ENCODE measurements around the gene KISS1R. TPM values are rescaled to one million over a fixed set of nuclear protein-coding genes. Genes with fewer than 3 reads are reported as not detected.

KISS1R gene
- total and polyA plus RNA-seq, 8 donors: 0.11 to 0.23 (median 0.15) TPM; not detected in 5

- intact Hi-C loops (cut with DNase I): no loop called here
- ATAC-seq: no peak
These were observed 28.5 kb downstream of the KISS1R start for GRCh38 chr19:945401-946252.

GRCh38 chr19:947090-947706, 30.1 kb downstream of the KISS1R start:
- peaks cover 0 to 31% of the 10 kb centered on the region in 2 donors for H3K4me1 ChIP-seq
- peak overlapping the region in 1 of 2 donors; percentile 33 for H3K27ac ChIP-seq
- ATAC-seq (no peak), DNase-seq (no peak)
- peaks cover 0 to 12% of the 10 kb centered on the region in 2 donors for H3K36me3 ChIP-seq
- no peak overlapping the region for H3K4me3 ChIP-seq
- H3K9me3 ChIP-seq: no peaks in the 10 kb centered on the region
- H3K27me3 ChIP-seq: no peaks in the 10 kb centered on the region
- no peak for TF ChIP-seq CTCF (IDR thresholded peaks at IDR 0.05)
- intact Hi-C loops (cut with DNase I): no loop called here

More at GRCh38 chr19:945401-946252, 28.5 kb downstream of the KISS1R start:
- H3K4me1 ChIP-seq: peaks cover 8 to 37% of the 10 kb centered on the region in 2 donors
- H3K9me3 ChIP-seq: no peaks in the 10 kb centered on the region
- H3K36me3 ChIP-seq: peaks cover 0 to 13% of the 10 kb centered on the region in 2 donors
- no peak overlapping the region for H3K27ac ChIP-seq
- DNase-seq: no peak
- no peaks in the 10 kb centered on the region for H3K27me3 ChIP-seq
- H3K4me3 ChIP-seq: no peak overlapping the region
- TF ChIP-seq CTCF (IDR thresholded peaks at IDR 0.05): no peak

- intact Hi-C loops (cut with DNase I): no loop called here
- DNase-seq (peak in 2 of 4 donors; percentile 85 to 91), ATAC-seq (peak; percentile 65)
- H3K4me3 ChIP-seq: no peak overlapping the region
- no peaks in the 10 kb centered on the region for H3K27me3 ChIP-seq
- peaks cover 6 to 33% of the 10 kb centered on the region in 2 donors for H3K4me1 ChIP-seq
- TF ChIP-seq CTCF (IDR thresholded peaks at IDR 0.05): no peak
- H3K9me3 ChIP-seq: no peaks in the 10 kb centered on the region
- H3K27ac ChIP-seq: peak overlapping the region in 1 of 2 donors; percentile 33
- peaks cover 0 to 4% of the 10 kb centered on the region in 2 donors for H3K36me3 ChIP-seq
These were observed 30.8 kb downstream of the KISS1R start for GRCh38 chr19:947707-948539.

GRCh38 chr19:948842-949496, 31.8 kb downstream of the KISS1R start:
- H3K4me1 ChIP-seq: peaks cover 11 to 43% of the 10 kb centered on the region in 2 donors

More at GRCh38 chr19:948842-949496, 31.8 kb downstream of the KISS1R start:
- ATAC-seq (no peak), DNase-seq (peak in 1 of 4 donors; percentile 61)
- intact Hi-C loops (cut with DNase I): no loop called here
- no peak for TF ChIP-seq CTCF (IDR thresholded peaks at IDR 0.05)
- Histone ChIP-seq H3K36me3 (peaks cover 0 to 4% of the 10 kb centered on the region in 2 donors), H3K27me3 (no peaks in the 10 kb centered on the region), H3K27ac (no peak overlapping the region), H3K9me3 (no peaks in the 10 kb centered on the region), H3K4me3 (no peak overlapping the region)

Measured in left lung (tissue), 10 donors.